Hepatocyte (in vitro differentiated cells): ENCODE data around the gene SLC25A34. TPM values are rescaled to one million over a fixed set of nuclear protein-coding genes. Genes with fewer than 3 reads are reported as not detected.

ENCODE experiments used
- DNase-seq: peaks from one replicate; pipeline ENCODE4 v3.0.0-alpha.2; 2016; ENCODE audit warnings: low spot score
- H2AFZ ChIP-seq: fragments of 200-600 bp; sonication (generic); 2 replicates; pipeline ENCODE4 v1.6.0; 2016; ENCODE audit warnings: antibody characterized with exemption, mild to moderate bottlenecking
- H3K27ac ChIP-seq: fragments of 200-600 bp; sonication (generic); 2 replicates; pipeline ENCODE4 v1.5.1; 2016; ENCODE audit warnings: mild to moderate bottlenecking
- H3K27me3 ChIP-seq: fragments of 200-600 bp; sonication (generic); 2 replicates; pipeline ENCODE4 v1.6.1; 2016
- H3K36me3 ChIP-seq: fragments of 200-600 bp; sonication (generic); replicated peaks from 2 replicates; pipeline ENCODE4 v1.5.1; 2016; ENCODE audit warnings: low read depth; ENCODE audit not compliant: insufficient read depth
- H3K4me1 ChIP-seq: fragments of 200-600 bp; sonication (generic); 2 replicates; pipeline ENCODE4 v1.5.1; 2016; ENCODE audit warnings: mild to moderate bottlenecking, moderate library complexity; ENCODE audit not compliant: insufficient read depth
- H3K4me2 ChIP-seq: fragments of 200-600 bp; sonication (generic); 2 replicates; pipeline ENCODE4 v1.6.0; 2016
- H3K4me3 ChIP-seq: fragments of 200-600 bp; sonication (generic); 2 replicates; pipeline ENCODE4 v1.5.1; 2016; ENCODE audit warnings: mild to moderate bottlenecking
- H3K79me2 ChIP-seq: fragments of 200-600 bp; sonication (generic); 2 replicates; pipeline ENCODE4 v1.6.0; 2017; ENCODE audit warnings: mild to moderate bottlenecking
- H3K9me2 ChIP-seq: fragments of 200-600 bp; sonication (generic); replicated peaks from 2 replicates; pipeline ENCODE4 v1.6.0; 2017; ENCODE audit warnings: mild to moderate bottlenecking; ENCODE audit not compliant: insufficient read depth
- H3K9me3 ChIP-seq: fragments of 200-600 bp; sonication (generic); 2 replicates; pipeline ENCODE4 v1.5.1; 2016; ENCODE audit warnings: low read depth, mild to moderate bottlenecking
- H4K20me1 ChIP-seq: fragments of 200-600 bp; sonication (generic); 2 replicates; pipeline ENCODE4 v1.6.0; 2016; ENCODE audit warnings: mild to moderate bottlenecking; ENCODE audit not compliant: insufficient read depth, poor library complexity, severe bottlenecking
- EZH2 ChIP-seq: fragments of 200-600 bp; sonication (generic); IDR thresholded peaks from 2 replicates; pipeline ENCODE4 v1.6.1; 2016; ENCODE audit warnings: antibody characterized with exemption, mild to moderate bottlenecking, borderline replicate concordance
- EZH2phosphoT487 ChIP-seq: fragments of 200-600 bp; sonication (generic); IDR thresholded peaks from one replicate; pipeline ENCODE4 v1.6.1; 2018; ENCODE audit warnings: antibody characterized with exemption, mild to moderate bottlenecking, low read depth, moderate library complexity; ENCODE audit not compliant: unreplicated experiment, severe bottlenecking
- WGBS: methylation state at CpG from one replicate; pipeline ENCODE4 v1.1.6; 2016; ENCODE audit warnings: low lambda C conversion rate; ENCODE audit errors: missing lambda C conversion rate; 5-methylcytosine and 5-hydroxymethylcytosine counted together
- polyA plus RNA-seq: library from polyadenylated mRNA; unstranded; fragments of >200 nt; fragmentation: Nextera tagmentation; extraction: Ambion mirVana; gene quantifications from 2 replicates; pipeline ENCODE4 v1.2.1, GENCODE V29; 2016
- total RNA-seq: library from RNA; depleted of rRNA; stranded (reverse); fragments of >200 nt; gene quantifications from 2 replicates; pipeline ENCODE4 v1.2.3, GENCODE V29; 2014
- TF ChIP-seq, protein P1 (sequence below): fragments of 200-600 bp; sonication (generic); IDR thresholded peaks from 2 replicates; pipeline ENCODE4 v1.5.1; 2016; ENCODE audit warnings: antibody characterized with exemption, mild to moderate bottlenecking; ENCODE audit not compliant: poor library complexity

Gene SLC25A34
- total RNA-seq: 0.68 and 0.87 TPM in 2 replicates
- polyA plus RNA-seq: 0.71 and 0.77 TPM in 2 replicates

DNA sequence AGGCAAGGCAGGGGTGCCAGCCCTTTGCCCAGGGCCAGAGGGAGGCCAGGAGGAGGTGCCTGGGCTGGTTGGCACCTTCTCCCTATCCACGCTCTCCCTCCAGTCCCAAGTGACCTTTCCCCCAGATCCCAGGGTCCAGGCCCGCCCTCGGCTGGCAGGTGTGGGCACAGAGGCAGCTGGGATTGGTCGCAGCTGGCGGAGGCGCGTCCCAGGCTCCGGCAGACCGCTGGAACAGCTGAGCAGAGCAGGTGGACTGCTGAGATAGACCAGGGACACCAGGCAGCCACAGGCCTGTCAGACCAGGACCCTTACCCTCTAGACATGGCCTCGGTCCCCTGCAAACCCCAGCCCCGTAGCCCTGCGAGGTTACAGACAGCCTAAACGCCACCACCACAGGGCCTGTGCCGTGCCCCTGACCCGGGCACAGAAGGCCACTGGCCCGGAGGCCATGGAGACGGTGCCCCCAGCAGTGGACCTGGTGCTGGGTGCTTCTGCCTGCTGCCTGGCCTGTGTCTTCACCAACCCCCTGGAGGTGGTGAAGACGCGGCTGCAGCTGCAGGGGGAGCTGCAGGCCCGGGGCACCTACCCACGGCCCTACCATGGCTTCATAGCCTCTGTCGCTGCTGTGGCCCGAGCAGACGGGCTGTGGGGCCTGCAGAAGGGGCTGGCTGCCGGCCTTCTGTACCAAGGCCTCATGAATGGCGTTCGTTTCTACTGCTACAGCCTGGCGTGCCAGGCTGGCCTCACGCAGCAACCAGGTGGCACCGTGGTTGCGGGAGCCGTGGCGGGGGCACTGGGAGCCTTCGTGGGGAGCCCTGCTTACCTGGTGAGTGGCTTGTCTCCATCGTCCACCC is at the start of gene SLC25A34:
Gene SLC25A34 (plus strand): TSS at position 221 of the 854 bp plus-strand sequence. CDS start 228 bp downstream, at position 449.
- H4K20me1 ChIP-seq: no peaks in the 10 kb centered on the region
- H3K79me2 ChIP-seq: no peaks in the 10 kb centered on the region
- no peaks in the 10 kb centered on the region for H3K36me3 ChIP-seq
- no peaks in the 10 kb centered on the region for H3K4me1 ChIP-seq
- TF ChIP-seq, protein P1, sequence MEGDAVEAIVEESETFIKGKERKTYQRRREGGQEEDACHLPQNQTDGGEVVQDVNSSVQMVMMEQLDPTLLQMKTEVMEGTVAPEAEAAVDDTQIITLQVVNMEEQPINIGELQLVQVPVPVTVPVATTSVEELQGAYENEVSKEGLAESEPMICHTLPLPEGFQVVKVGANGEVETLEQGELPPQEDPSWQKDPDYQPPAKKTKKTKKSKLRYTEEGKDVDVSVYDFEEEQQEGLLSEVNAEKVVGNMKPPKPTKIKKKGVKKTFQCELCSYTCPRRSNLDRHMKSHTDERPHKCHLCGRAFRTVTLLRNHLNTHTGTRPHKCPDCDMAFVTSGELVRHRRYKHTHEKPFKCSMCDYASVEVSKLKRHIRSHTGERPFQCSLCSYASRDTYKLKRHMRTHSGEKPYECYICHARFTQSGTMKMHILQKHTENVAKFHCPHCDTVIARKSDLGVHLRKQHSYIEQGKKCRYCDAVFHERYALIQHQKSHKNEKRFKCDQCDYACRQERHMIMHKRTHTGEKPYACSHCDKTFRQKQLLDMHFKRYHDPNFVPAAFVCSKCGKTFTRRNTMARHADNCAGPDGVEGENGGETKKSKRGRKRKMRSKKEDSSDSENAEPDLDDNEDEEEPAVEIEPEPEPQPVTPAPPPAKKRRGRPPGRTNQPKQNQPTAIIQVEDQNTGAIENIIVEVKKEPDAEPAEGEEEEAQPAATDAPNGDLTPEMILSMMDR: no peak
- TF ChIP-seq EZH2 (no peak), EZH2phosphoT487 (no peak)
- 91% methylated on average over 35 of the region's 35 CpGs for WGBS
- no peaks in the 10 kb centered on the region for H3K9me2 ChIP-seq
- H3K4me3 ChIP-seq: no peak within 1 kb of the TSS
- no peaks in the 10 kb centered on the region for H3K9me3 ChIP-seq
- no peak for DNase-seq
- H3K27me3 ChIP-seq: no peaks in the 10 kb centered on the region
- H2AFZ ChIP-seq: no peak within 1 kb of the TSS
- H3K27ac ChIP-seq: no peak within 1 kb of the TSS
- no peak within 1 kb of the TSS for H3K4me2 ChIP-seq

DNA sequence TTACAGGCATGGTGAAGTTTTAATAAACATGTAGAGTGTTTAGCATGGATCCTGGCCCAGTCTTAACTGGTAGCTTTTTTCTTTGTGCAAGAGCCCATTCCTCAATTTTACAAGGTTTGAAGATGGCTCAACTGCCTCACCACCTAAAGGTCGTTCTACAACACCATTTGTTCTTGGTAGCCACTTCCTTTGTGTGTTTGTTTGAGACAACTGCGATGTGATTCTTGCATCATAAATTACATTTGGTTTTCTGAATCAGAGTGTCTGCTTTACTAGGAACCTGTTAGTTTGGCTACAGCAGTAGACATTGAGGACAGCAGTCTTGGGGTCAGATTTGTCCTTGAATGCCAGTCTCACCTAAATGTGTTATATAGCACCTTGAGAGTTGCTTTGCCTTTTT is 48.6 kb upstream of the SLC25A34 start:
- 82% methylated on average over 2 of the region's 2 CpGs for WGBS
- Histone ChIP-seq H3K27me3 (no peaks in the 10 kb centered on the region), H4K20me1 (peaks cover 43% of the 10 kb centered on the region), H3K79me2 (peaks cover 88% of the 10 kb centered on the region), H2AFZ (no peak overlapping the region), H3K27ac (no peak overlapping the region), H3K4me3 (no peak overlapping the region), H3K4me2 (no peak overlapping the region), H3K9me2 (no peaks in the 10 kb centered on the region), H3K4me1 (peaks cover 17% of the 10 kb centered on the region), H3K9me3 (no peaks in the 10 kb centered on the region), H3K36me3 (no peaks in the 10 kb centered on the region)
- no peak for DNase-seq
- TF ChIP-seq, protein P1: no peak
- TF ChIP-seq EZH2phosphoT487: no peak
- TF ChIP-seq EZH2: no peak

DNA sequence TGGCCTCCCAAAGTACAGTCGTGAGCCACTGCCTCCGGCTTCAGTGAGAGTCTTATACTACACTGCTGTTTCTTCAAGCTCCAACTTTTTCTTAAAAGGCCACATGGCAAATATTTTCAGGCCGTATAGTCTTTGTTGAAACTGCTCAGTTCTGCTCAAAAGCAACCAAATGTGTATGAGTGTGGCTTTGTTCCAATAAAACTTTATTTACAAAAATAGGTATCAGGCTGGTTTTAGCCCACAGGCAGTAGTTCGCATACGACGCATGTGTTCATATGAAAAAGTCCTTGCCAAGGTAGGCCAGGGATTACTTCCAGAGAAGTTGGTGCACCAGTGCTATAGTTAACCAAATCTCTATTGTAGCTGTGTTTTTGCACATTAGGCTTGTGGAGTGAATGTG is 45.7 kb upstream of the SLC25A34 start:
- H3K4me3 ChIP-seq: no peak overlapping the region
- H3K36me3 ChIP-seq: no peaks in the 10 kb centered on the region
- no peak overlapping the region for H3K4me2 ChIP-seq
- H3K4me1 ChIP-seq: peaks cover 11% of the 10 kb centered on the region
- H2AFZ ChIP-seq: no peak overlapping the region
- TF ChIP-seq, protein P1: no peak
- peaks cover 48% of the 10 kb centered on the region for H4K20me1 ChIP-seq
- H3K9me3 ChIP-seq: no peaks in the 10 kb centered on the region
- no peak overlapping the region for H3K27ac ChIP-seq
- H3K79me2 ChIP-seq: peaks cover 100% of the 10 kb centered on the region
- no peaks in the 10 kb centered on the region for H3K9me2 ChIP-seq
- no peak for DNase-seq
- WGBS: 97% methylated on average over 6 of the region's 6 CpGs
- H3K27me3 ChIP-seq: no peaks in the 10 kb centered on the region
